Stimulated activated CD4-positive, alpha-beta T cell treated with anti-CD3 and anti-CD28 coated beads, Interleukin-12 subunit alpha, Interleukin-12 subunit beta, amount 100 ng/mL, for 48 hours (primary cell): Measurements from ENCODE around the gene SYNJ2.
A peak's percentile ranks its signal among the peaks of the same experiment; 100 is the strongest.

ENCODE experiments used
- DNase-seq, 3 donors: peaks; one replicate each; pipeline ENCODE4 v3.0.0-alpha.2; 2020; ENCODE audit warnings: low read depth in 2 of 3, low spot score in 1 of 3

SYNJ2 gene

DNA sequence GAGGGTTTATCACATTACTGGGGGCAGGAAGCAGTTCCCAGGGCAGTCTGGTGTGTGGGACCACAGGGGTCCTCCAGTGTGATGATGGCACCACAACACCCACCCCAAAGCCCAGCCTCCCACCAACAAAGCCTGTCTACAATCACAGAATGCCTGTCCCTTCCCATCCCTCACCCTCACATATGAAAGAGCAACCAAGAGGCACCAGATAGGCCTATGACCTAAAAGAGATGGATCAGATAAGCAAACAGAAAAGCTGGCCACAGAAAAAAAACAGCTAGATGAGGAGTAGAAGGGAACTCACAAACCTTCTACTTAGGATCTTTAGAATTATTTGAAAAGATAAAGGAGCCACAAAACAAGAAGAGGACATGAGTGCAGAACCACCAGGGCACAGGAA, 132.1 kb downstream of the SYNJ2 start:
- DNase-seq: no peak

DNA sequence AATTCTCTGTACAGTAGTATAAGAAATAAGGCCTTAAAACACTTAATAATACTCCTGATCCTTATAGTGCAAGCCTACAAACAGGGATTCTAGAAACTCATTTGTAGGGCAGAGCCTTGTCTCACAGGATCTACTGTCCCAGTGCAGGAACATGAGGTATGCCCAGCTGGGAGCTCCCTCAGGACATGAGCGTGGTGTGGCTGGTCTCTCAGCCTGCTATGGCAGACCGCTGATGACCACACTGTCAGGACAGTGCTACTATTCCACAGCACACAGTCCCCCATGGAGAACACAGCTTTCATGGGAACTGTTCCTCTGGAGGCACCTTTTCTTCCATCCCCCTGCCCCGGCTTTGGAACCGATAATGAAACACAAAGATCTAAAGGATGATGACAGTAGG, 133.4 kb downstream of the SYNJ2 start:
- DNase-seq: no peak

DNA sequence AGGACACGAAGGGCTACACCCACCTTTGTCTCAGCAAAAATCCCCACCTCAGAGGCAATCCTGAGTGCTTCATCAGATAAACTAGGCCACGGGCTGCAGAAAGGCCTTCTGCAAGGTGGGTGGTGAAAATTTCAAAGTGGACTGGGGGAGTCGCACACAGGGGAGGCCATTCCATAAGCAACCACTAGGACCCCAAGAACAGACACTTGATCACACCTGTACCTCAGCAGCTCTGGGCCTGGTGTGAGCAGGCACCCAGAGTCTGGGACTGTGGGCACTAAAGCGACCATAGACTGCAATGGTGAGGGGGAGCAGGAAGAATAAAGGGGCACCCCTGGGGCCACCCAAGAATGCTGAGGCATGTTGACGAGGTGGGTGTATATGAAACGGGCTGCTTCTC, 133.8 kb downstream of the SYNJ2 start:
- no peak for DNase-seq

DNA sequence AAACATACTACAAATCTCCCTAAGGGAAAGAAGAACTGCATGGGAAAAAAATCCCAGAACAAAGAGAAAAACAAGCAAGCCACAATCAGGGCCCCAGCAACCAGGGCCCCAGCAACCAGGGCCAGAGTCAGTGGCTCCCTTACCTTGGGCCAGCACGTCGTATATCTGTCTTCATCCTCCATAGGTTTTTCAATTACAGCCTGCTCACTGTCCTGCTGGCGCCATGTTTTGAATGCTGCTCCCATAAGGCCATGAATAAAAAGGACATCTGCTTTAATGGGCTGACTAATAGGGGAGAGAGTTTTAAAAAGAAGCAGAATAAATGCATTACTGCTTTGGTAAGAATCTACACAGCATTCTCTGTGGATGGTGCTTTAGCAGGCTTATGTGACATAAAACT, 137.2 kb downstream of the SYNJ2 start:
- no peak for DNase-seq

DNA sequence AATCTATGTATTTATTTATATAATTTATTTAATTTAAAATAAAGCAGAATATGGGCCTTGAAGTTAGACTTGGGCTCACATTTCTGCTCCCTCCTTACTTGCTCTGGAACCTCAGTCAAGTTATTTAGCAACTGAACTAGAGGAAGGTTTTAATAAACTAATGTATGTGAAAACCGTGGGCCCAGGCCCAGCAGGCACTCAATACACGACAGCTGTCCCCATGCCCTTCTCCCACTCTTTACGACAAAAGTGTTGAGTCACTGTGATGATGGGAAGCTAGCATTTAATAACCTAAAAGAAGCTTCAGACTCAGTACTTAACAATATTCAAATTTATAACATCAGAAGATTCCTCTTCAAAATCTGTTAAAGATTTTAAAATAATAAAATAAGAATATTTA, 139.7 kb downstream of the SYNJ2 start:
- DNase-seq: no peak

DNA sequence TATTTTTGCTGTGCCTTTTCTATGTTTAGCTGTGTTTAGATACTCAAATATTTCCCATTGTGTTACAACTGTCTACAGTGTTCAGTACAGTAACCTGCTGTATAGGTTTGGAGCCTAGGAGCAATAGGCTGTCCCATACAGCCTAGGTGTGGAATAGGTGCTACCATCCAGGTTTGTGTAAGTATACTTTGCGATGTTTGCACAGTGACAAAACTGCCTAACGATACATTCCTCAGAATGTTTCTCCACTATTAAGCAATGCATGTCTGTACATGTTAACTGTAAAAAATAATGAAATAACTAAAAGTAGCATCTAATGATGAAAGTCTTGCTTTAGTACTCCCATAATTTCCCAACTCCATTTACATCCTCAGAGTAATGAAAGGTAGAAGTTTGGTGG, 140.4 kb downstream of the SYNJ2 start:
- no peak for DNase-seq

DNA sequence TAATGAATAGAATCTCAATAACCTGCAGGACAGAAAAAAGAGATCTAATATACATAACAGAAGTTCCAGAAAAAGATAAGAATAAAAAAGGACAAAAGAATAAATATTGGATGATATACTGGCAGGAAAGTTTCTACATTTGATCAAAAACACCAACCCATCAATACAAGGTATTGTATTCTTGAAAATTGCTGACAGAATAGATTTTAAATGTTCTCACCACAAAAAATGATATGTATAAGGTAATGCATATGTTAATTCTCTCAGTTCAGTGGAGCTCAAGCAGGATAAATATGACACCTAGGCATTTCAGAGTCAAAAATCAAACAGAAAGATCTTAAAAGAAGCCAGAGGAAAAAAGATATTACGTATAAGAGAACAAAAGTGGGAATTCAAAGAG, 142.6 kb downstream of the SYNJ2 start:
- DNase-seq: no peak

DNA sequence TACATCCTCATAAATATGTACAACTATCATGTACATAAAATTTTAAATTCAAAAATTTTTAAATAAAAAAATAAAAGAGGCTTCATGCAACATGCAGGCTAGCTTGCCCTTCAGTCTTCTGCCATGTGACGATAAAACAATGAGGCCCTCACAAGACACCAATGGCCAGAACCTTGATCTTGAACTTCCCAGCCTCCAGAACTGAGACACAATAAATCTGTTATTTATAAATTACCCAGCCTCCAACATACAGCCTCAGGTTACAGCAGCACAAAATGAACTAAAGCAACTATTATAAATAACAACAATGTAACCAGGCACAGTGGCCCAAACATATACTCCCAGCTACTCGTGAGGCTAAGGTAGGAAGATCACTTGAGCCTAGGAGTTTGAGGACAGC, 143.6 kb downstream of the SYNJ2 start:
- no peak for DNase-seq

DNA sequence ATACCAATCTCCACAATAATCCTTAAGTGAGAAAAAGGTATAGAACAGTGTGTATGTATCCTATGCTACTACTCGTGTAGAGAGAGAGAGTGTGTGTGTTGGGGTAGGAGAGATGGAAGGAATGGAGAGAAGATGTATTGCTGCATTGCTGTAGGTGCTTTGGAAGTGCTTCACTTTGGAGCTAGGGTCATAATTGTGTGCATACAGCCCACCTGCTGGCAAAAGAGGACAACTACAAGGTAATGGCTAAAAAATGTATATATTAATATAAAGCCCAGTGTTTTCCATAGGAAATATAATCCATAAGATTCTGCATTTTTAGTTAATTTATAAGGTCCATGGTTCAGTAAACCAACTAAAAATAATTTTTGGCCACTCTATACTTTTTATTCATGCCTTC, 150.3 kb downstream of the SYNJ2 start:
- DNase-seq: peak in 1 of 3 donors; percentile 13

DNA sequence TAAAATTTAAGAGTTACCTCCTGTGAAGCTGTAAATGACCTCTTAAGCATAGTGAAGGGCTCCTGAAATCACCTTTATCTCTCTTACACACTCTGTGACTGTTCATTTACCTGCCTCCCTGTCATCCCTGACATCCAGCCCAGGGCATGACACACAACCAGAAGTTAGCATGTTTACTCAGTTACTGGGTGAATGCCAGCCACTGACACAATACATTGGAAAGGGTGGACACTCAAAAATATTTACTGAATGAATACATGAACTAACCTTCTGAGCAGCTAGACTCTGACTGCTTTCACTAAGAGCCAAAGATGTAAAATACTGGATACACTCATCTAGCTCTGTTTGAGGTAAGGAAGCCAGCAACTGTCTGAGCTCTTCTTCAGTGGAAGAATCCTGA, 161.1 kb downstream of the SYNJ2 start:
- no peak for DNase-seq

DNA sequence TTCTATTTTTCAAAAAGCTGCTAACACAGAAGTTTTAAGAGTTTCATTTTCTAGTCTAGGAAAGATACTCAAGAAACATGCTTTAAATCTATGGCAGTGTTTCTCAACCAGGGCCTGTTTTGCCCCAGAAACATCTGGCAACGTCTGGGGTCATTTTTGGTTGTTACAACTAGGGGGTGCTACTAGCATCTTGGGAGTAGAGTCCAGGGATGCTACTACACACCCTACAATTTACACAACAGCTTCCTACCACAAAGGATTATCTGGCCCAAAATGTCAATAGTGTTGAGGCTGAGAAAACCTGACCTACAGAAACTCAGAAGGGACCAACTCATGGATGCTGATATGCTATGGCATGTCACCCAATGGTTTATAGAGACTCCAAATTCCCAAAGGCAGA, 162.0 kb downstream of the SYNJ2 start:
- no peak for DNase-seq
